GM10847 (cell line): ENCODE data around the gene PRKCZ.

ENCODE experiments used
- POLR2A ChIP-seq: IDR thresholded peaks from 2 replicates; pipeline ENCODE4 v1.6.1; 2011; ENCODE audit not compliant: insufficient read length; ENCODE audit errors: extremely low read depth

PRKCZ gene

DNA sequence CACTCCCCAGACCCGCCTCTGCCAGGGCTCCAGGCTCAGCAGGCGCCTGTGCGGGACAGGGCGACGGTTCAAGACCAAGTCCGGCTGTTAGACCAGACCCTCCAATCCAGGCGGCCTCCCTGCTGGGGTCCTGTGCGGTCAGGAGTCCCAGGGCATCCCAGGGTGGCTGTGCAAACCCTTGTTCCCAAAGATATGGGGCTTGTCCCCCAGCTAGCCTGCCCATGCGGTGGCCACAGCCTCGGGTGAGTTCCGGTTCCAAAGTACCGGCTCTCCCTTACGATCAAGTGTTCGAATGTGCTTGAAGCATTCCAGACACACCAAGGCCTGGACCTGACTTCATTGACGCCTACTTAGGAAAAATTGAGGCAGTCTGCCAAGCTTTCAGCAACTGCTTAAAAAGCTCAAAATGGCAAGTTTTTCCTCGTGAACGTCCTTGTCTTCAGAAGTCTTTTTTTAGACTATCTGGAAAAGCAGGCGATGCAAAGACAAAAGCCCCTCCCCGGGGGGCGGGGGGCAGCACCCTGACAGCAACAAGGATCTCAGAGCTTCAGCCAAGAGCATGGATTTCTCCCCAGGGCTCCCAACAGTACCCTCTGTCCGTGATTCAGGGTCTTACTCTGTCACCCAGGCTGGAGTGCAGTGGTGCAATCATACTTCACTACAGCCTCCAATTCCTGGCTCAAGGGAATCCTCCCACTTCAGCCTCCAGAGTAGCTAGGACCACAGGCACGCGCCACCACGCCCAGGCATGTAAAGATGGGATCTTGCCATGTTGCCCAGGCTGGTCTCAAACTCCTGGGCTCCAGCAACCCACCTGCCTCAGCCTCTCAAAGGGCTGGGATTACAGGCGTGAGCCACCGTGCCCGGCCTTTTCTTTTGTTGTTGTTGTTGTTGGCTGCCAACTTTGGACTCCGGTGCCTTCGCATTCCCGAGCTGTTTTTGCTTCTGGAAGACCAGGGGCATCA is 142.1 kb downstream of the PRKCZ start:
- TF ChIP-seq POLR2A = no peak

DNA sequence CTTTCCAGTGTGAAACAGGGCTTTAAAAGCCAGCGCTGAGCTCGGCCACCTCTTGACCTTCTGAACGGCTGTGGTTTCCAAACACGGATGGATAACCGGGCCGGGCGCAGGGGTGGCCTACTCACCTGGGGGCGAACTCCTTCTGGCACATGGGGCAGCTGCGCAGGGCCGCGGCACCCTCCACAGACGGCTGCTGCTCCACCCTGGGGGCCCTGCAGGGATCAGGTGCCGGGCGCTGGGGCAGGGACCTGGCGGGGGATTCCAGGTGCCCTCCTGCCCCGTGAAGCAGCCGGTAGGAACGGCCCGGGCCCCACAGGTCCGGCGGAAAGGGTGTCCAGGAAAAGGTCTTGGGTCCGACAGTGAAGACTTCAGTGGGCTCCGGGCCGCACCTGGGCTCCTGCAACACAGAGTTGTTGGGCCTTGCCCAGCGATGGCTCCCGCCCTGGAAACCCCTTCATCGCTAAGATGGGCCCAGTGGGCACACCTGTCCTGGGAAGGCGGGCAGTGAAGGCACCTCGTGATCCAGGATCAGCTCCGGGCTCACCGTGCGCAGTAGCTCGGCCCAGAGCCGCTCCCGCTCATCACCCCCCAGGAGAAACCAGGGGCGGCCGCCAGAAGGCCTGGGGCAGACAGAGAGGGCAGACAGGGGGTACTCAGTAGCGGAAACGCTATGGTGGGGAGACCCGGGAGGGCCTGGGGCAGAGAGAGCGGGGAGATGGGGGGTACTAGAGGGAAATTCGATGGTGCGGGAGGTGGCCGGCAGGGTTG is 143.5 kb downstream of the PRKCZ start:
- no peak for TF ChIP-seq POLR2A

DNA sequence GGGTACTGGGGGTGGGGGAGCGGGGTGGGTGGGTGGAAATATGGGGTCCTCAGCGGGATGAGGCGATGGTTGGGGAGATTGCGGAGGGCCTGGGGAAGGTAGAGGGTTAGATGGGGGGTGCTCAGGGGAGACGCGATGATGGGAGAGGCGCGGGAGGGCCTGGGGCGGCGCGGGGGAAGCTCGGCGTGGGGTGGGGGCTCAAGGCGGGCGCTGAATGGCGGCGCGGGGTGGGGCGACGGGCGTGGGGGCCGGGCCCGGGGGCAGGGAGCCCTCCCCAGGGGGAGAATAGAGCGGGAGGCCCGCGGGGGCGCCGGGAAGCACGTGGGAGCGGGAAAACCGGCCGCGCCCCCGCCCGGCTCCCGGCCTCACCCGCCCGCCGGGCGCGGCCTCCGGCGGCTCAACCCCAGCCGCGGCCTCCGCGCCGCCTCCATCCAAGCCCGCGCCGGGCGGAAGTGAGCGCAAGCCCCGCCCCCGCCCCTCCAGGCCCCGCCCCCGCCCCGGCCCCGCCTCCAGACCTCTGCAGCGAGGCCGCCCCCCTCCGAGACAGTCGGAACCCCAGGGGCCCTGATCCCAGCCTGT is 144.2 kb downstream of the PRKCZ start, which contains the start of gene FAAP20:
FAAP20 (minus strand) TSS at position 454 of the 579 bp plus-strand sequence; CDS start at position 431, 23 bp downstream.
- peak; percentile 59 for TF ChIP-seq POLR2A

DNA sequence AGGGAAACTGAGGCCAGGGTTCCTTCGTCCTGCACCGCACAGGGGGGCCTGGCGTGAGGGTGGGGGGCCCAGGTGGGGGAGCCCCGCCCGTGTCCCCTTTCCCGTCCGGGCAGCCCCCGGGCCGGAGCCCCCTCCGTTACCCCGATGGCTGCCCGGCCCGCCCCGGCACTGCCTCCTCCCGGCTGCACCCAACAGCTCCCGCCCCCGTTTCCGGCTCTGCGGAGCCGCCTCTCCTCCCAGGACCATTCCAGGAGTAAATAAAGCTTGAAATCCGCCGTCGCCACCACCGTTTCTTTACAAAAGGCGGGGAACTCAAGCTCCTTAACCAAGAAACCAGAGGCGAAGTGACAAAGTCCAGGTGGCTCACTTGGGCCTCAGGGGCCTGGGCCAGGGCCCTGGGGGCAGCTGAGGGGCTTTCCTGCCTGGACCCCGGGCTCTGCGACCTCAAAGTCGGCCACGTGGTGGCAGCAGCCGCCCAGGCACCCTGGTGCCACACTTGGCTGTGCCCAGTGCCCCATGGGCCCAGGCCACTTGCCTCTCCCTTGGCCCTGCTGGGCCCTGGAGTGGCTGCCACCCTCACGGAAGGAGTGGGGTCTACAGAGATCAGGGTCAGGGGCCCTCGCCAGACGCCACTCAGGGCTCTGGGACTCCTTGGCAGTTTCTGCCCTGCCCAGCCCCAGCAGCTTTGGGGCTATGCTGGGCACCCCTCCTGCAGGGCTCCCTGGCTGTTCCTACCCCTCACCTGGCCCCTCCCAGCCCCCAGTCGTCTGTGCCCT is 144.9 kb downstream of the PRKCZ start:
- TF ChIP-seq POLR2A = peak; percentile 10

DNA sequence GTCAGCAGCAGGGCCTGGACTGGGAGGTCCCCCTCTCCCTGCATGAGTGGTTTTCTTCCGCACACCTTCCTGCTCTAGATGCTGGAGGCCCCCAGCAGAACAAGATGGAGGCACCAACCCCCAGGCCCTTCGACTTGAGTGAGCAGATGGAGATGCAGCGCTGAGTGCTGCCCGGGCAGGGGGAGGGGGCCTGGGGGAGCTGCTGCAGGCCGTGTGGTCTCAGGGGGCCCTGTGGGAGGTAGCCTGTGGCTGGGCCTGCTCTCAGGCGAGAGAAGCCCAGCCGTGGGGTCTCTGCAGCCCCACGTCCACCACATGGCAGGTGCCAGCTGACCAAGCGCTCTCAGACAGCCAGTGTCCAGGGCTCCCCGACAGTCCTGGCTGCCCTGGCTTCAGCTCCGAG is 145.6 kb downstream of the PRKCZ start:
- TF ChIP-seq POLR2A = no peak

DNA sequence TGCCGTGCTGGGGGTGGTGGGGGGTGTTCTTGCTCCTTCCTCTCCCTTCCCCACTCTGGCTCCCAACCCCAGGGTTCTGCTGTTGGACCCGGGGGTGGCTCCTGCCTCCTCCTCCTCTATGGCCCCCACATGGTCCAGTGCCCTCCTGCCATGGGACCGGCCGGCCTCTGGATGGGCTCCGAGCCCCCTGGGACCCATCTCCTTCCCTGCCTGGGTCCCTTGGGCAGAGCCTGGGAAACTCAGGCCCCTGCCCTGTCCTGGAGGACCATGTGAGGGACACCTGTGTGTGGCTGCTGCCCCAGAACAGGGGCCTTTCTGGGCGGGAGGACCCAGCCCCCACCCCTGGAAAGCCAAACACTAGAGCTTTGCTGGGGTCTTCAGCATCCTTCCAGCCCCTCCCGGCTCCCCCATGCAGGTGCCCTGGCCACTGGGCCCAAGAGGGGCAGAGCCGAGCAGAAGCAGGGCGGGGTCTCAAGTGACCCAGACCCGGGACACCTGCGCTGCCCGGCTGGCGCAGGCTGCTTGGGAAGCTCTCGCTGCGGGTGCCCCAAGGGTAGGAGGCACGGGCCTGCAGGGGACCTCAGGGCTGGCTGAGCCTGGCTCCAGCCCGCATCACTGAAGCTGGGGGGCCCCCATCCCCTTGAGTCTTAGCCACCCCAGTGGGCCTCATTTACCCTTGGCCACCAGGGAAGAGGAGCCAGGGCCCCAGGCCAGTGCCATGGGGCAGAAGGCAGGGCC is 146.9 kb downstream of the PRKCZ start:
- no peak for TF ChIP-seq POLR2A

DNA sequence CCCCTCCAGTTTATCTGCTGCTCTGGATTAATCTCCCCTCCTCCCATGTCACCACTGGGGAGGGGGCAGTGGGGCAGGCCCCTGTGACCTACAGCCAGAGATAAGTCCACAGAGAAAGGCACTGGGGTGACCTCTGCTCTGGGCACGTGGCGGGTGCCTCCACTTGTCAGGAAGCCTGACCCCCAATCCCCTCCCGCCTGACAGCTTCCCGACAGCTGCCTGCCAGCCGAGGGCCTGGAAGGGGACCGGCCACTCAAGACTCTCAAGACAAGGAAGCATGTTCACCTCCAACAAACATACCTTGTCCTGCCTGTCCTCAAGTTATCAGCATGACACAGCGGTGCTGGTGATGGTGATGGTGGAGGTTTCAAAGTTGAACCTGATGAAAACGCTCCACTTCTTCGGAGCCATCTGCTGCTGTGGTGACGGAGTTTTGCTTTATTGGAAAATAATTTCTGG is 147.5 kb downstream of the PRKCZ start:
- TF ChIP-seq POLR2A = no peak

DNA sequence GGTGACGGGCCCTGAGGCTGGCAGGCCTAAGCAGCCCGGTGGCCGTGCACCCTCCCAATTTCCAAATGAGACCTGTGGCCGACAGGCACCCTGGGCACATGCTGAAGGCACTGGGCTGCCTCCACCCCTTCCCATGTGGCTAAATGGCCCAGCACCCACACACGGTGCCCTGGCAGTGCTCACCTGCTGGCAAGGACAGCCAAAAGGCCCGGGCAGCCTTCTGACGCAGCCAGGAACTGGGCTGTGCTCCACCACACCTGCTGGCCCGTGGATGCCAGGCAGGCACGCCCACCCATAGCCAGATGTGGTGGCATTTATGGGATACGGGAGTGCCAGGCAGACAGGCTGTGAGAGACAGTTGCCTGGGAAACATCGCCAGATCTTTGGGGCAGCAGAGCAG is 148.4 kb downstream of the PRKCZ start:
- TF ChIP-seq POLR2A = no peak

DNA sequence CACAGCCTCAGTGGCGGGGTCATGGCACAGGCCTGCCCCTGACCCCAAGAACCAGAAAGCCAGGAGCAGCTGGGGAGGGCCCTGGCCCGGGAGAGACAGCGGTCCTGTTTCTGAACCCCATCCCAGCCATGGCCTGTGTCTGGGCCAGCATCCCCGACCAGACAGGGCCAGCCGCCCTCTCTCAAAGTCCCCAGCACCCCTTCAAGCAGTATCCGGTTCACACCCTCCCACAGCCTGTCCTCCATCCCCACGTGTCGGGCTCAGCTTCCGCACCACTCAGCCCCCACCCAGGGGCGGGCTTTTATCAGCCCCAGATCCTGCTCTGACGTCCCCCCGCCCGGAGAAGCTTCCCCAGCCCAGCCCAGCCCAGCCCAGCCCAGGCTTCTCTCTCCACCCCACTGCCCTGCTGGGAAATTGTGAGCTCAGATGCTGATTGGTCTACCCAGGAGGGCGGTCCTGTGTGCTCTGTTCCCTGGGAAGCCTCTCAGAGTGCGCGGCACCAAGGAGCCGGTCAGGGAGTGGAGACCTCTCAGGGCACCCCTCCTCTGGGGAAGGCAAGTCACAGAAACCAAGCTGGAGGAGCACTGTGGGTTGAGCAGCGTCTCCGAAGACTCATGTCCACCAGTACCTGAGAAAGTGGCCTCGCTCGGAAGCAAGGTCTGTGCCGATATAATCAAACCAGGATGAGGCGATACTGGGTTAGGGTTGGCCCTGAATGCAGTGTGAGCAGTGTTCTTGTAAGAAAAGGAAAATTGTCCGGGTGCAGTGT is 149.0 kb downstream of the PRKCZ start:
- peak; percentile 29 for TF ChIP-seq POLR2A

DNA sequence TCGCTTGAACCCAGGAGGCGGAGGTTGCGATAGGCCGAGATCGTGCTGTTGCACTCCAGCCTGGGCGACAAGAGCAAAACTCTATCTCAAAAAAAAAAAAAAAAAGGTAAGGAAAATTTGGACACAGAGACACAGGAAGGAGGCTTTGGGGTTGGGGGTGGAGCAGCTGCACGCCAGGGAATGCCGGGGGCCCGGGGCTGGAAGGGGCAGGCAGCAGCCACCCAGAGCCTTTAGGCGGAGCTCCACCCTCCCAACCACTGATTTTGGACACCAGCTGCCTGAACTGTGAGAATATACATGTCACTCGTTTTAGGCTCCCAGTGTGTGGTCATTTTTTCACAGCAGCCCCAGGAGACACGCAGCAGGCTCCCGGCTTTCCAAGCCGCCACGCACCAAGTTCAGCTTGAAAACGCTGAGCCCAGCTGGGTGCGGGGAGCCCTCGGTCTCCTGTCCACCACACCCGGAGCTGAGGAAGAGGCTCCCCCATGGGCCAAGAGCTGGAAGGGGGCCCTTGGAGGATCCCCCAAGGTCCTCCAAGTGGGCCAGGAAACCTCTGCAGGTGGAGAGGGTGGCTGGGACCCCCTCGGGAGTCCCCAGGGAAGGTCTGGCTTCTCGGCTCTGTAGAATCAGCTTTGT is 150.2 kb downstream of the PRKCZ start:
- no peak for TF ChIP-seq POLR2A

DNA sequence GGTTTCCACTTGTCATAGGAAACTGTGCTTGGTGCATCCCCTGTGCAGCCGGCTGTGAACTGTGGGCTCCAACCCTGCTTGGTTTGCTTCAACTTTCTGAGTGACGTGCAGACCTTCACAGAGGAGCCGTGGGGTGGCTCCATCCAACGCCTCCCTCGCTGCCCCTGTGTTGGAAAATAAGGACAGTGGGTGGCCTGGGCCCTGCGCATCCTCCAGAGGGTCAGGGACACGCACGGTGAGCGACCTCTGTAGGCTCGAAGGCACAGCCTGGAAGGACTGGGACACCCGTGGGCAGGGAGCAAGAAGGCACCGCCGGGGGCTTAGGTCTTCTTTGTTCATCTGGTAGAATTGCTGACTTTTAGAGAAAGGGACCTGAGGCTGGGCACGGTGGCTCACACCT is 150.9 kb downstream of the PRKCZ start:
- TF ChIP-seq POLR2A = no peak

DNA sequence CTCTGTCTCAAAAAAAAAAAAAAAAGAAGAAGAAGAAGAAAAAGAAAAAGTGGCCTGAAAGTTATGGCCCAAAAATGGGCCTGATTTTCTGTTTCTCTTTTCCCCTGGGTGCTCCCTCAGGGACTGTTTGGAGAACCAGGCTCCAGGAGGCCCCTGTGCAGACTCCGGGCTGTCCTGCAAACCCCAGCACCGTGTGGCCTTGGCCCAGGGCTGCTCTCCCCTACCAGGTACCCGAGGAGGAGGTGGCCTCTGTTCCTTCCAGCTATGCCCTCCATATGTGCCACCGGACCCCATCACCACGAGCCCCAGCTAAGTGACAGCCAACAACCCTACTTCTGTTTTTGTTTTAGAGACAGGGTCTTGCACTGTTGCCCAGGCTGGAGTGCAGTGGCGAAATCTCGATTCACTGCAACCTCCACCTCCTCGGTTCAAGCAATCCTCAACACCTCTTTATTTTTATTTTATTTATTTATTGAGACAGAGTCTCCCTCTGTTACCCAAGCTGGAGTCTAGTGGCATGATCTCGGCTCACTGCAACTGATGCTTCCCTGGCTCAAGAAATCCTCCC is 151.9 kb downstream of the PRKCZ start:
- TF ChIP-seq POLR2A = no peak

DNA sequence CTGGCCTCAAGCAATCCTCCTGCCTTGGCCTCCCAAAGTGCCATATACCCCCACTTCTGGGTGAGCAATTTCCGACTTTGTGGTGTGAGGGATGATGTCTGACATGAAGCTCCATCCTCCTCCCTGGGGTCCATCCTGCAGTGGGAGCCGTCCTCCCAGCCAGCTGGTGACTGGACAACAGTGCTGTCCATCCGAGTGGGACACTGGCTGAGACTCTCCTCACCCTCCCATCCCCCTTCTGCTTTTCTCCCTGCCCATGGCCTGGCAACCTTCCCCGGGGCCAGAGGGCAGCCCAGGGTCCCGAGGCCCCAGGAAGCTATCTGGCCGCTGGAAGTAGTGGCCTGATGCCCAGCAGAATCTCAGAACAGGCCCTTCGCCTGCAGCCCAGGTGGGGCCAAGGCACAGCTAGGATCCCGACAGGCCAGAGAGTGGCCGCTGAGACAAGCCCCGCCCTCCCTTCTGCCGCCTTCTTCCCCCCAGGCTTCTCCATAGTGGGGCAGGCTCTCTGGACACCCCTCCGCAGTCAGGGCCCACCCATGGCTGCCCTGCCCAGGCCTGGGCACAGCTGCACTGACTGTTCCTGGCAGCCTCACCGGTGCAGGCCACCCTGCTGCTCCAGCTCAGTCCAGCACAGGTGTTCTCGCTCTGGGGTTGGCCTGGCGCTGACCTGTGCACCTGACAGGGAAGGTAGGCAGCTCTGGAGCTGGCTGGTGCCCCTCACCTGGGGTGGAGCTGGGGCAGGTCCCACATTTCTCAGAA is 152.8 kb downstream of the PRKCZ start:
- TF ChIP-seq POLR2A = no peak
